NCI-H82 (cell line): Measurements from ENCODE around the gene ATF7IP2.
"Not testable (repeated sequence)": the region's sequence is repeated elsewhere in the genome, so short reads cannot be mapped to it uniquely, and the experiment has no call there.

ENCODE experiments used
- DNase-seq: peaks from one replicate; lab custom pipeline; 2025; lab: John Stamatoyannopoulos, UW

The ATF7IP2 gene

DNA sequence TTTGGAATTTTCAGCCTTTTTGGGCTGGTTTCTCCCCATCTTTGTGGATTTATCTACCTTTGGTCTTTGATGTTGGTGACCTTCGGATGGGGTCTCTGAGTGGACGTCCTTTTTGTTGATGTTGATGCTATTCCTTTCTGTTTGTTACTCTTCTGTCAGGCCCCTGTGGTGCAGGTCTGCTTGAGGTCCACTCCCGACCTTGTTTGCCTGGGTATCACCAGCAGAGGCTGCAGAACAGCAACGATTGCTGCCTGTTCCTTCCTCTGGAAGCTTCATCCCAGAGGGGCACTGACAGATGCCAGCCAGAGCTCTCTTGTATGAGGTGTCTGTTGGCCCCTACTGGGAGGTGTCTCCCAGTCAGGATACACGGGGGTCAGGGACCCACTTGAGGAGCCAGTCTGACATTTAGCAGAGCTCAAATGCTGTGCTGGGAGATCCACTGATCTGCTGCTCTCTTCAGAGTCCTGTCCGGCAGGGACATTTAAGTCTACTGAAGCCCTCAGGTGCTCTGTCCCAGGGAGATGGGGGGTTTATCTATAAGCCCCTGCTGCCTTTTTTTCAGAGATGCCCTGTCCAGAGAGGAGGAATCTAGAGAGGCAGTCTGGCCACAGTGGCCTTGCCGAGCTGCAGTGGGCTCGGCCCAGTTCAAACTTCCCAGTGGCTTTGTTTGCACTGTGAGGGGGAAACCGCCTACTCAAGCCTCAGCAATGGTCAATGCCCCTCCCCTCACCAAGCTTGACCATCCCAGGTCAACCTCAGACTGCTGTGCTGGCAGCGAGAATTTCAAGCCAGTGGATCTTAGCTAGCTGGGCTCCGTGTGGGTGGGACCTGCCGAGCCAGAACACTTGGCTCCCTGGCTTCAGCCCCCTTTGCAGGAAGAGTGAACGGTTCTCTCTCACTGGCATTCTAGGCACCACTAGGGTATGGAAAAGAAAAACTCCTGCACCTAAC lies 66.6 kb downstream of the ATF7IP2 start:
- not testable (repeated sequence) for DNase-seq

DNA sequence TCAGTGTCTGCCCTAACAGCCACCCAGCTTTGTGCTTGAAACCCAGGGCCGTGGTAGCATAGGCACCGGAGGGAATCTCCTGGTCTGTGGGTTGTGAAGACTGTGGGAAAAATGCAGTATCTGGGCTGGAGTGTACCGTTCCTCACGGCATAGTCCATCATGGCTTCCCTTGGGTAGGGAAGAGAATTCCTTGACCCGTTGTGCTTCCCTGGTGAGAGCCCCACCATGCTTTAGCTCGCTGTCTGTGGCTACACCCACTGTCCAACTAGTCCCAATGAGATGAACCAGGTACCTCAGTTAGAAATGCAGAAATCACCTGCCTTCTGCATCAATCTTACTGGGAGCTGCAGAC lies 67.3 kb downstream of the ATF7IP2 start:
- DNase-seq, result no peak

DNA sequence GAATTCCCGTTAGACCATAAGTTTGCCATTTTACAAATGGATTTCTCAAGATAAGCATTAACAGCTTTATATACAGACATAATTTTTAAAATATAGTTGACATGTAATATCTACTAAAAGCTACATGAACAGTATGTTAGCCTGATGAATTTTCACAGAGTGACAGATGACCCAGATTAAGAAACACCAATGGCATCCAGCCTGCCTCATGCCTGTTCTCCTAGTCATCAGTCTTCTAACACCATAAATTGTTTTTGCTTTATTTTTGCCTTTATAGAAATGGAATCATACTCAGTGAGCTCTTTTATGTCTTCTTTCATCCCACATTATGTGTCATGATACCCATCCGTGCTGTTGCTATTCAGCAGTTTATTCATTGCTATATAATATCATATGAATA lies 80.0 kb downstream of the ATF7IP2 start:
- DNase-seq, result no peak

DNA sequence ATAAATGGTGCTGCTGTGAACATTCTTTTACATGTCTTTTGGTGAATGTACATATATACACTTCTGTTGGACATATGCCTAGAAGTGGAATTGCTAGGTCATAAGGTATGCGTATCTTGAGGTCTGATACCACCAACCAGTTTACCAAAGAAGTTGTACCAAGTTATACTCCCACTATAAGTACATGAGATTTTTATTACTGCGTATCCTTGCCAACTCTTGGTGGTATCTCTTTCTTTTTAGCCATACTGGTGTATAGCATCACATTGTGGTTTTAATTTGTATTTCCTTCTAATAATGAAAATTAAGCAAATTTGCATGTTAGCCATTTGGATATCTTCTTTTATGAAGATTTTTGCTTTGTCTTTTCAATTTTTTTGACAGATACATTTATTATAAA lies 80.5 kb downstream of the ATF7IP2 start:
- DNase-seq, result no peak

DNA sequence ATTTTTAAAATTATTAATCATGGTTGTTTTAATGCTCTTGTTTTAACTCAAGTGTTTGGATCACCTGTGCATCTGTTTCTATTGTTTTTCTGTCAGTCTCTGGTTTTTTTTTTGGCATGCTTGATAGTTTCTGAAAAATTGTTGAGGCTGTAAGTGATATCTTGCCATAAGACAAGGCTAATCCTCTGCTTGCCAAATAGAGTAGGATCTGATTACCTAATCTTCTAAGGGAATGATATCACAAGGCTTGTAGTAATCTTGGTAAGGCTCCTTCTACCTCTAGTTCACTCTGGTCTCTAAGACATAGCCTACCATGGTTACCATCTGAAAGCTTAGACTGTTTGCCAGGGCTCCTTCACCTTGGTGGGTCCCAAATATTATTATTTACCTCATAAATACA lies 81.0 kb downstream of the ATF7IP2 start:
- peak; percentile 62 for DNase-seq

DNA sequence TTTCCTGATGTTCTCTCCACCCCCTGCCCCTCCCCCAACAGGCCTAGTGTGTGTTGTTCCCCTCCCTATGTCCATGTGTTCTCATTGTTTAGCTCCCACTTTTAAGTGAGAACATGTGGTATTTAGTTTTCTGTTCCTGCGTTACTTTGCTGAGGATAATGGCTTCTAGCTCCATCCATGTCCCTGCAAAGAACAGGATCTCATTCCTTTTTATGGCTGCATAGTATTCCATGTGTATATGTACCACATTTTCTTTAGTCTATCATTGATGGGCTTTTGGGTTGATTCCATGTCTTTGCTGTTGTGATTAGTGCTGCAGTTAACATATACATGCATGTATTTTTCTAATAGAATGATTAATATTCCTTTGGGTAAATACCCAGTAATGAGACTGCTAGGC lies 90.8 kb downstream of the ATF7IP2 start:
- DNase-seq, result not testable (repeated sequence)

DNA sequence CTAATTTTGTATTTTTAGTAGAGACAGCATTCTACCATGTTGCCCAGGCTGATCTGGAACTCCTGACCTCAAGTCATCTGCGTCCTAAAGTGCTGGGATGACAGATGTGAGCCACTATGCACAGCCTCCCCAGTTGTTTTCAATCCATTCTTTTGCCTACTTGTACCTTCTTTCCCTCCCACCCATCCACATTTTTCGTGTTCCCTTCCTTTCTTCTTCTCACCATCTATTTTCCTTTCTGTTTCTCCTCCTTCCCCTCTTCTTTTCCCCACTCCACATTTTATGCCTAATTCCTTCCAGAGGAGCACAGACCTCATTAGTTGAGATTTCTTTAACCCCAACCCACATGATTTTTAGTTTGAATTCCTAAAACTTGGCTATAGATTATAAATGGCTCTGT lies 94.3 kb downstream of the ATF7IP2 start:
- DNase-seq, result no peak

DNA sequence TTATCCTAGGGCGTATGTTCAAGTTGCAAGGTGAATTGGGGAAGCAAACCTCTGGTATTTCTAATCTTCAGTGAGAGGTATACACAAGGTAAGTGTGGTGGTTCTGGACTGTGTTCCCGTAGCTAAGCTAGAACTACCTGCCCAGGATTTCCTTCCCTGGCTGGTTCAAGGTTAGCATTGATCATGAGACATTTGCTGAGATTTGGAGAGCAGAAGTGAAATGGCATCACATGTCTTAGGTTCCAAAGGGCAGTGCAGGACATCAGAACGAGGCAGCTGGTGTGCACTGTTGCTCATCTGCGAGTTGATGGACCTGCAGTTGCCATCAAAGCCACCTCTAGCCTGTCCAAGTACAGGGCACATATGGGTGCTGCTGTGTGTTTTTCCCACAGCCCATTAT lies 99.3 kb downstream of the ATF7IP2 start:
- no peak for DNase-seq

DNA sequence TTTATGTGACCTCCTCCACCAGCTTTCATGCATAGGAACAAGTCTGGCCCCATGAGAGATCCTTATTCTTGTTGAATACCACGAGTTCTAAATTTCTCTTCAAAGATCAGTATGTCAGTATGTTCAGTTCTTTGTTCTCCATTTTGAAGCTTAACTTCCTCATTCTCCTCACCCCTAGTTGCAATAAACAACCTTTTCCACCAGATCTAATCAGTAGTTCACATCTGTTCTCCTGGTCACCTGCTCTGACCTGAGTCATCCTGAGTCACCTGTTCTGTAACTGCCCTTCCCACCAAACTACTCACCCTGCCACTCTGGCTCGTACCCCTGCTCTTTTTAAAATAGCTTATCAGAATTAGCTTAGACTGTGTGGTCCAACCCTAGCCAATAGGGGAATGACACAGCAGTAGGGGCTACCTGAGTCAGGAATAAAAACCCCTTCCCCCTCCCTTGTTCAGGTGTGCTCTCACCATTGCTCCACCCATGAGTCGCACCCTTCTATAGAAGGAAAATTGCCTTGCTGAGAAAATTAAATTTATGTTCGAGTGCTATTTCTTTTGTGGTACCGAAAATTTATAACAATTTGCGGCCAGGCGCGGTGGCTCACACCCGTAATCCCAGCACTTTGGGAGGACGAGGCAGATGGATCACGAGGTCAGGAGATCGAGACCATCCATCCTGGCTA lies 100.0 kb downstream of the ATF7IP2 start:
- no peak for DNase-seq

DNA sequence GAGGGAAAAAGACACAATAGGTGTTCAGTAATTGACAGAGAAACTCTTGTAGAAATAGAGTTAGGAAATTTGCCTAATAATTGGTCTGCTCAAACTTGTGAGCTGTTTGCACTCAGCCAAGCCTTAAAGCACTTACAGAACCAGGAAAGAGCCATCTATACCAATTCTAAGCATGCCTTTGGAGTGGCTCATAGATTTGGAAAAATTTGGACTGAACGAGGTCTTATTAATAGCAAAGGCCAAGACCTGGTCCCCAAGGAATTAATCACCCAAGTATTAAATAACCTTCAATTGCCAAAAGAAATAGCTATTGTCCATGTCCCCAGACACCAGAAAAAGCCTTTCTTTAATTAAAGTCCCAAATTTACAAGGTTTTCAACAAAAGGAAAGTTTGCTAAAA lies 104.3 kb downstream of the ATF7IP2 start:
- no peak for DNase-seq

DNA sequence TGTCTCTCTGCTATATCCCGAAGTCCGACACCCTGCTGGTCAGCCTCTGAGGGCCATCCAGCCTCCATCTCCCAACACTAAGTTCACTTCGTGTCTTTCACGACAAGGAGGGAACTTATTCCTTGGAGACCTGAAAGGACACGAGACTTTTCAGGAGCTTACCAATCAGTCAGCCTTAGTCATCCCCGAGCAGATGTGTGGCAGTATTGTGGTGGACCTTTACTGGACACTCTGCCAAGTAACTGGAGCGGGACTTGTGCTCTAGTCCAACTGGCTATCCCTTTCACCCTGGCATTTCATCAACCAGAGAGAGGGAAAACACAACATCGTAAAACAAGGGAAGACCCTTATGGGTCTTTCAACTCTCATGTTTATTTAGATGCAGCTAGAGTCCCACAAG lies 107.4 kb downstream of the ATF7IP2 start:
- no peak for DNase-seq

DNA sequence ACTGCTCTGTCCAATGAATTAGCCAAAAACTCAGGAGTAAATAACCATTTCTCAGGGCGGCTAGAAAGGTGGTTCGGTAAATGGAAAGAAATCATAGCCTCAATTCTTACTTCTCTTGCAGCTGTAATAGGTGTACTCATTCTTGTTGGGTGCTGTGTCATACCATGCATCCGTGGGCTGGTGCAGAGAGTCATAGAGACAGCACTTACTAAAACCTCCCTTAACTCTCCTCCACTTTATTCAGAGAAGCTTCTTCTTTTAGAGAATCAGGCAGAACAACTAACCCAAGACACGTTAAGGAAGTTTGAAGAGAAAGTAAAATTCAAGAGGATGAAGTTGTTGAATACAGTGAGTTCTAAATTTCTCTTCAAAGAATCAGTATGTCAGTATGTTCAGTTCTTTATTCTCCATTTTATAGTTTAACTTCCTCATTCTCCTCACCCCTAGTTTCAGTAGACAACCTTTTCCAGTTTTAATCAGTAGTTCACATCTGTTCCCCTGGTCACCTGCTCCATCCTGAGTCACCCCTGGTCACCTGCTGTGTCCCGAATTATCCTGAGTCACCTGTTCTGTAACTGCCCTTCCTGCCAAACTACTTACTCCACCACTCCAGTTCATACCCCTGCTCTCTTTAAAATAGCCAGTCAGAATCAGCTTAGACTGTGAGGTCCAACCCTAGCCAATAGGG lies 108.6 kb downstream of the ATF7IP2 start:
- no peak for DNase-seq

DNA sequence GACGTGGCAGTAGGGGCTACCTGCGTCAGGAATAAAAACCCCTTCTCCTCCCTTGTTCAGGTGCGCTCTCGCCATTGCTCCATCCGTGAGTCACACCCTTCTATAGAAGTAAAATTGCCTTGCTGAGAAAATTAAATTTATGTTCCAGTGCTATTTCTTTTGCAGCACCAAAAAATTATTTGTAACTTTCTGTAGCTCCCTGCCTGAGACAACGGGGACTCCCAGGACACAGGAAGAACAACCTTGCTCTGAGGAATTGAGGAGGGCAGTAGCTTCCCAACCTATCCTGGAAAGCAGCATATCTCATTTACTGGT lies 109.1 kb downstream of the ATF7IP2 start:
- DNase-seq, result no peak

DNA sequence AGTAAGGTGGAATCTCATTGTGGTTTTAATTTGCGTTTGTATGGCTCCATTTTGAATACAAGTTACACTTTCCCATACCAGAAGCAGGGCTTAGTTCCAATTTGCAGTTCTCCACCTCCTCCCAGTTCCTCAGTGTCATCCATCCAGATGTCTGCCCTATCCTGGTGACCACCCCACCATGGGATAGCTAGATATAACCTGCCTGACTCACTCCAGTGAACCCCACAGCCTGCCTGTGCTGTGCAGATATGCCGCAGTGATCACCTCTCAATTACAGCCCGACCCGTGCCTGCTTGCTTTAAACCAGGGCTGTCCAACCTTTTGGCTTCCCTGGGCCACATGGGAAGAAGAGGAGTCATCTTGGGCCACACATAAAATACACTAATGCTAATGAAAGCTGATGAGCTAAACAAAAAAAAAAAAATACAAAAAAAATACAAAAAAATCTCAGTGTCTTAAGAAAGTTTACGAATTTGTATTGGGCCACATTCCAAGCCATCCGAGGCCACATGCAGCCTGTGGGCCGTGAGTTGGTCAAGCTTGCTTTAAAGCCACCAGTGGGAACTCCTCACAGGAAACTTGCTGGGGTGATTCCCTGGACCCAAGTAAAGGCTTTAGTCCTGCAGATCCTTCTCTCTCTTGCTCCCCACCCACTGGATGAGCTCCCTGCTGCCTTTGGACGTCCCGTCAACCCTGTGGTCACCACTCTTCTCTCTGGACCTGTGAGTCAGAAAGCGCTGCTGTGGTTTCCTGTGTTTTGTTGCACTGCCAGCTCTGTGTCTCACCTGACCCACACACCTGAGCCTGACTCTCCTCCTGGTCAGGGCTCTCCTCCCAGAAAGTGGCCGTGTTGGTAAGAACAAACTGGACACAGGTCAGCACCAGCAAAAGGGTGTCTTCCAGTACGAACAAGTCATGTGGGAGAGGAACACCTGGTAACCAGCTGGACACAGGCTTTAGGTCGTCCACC lies 111.6 kb downstream of the ATF7IP2 start:
- no peak for DNase-seq

DNA sequence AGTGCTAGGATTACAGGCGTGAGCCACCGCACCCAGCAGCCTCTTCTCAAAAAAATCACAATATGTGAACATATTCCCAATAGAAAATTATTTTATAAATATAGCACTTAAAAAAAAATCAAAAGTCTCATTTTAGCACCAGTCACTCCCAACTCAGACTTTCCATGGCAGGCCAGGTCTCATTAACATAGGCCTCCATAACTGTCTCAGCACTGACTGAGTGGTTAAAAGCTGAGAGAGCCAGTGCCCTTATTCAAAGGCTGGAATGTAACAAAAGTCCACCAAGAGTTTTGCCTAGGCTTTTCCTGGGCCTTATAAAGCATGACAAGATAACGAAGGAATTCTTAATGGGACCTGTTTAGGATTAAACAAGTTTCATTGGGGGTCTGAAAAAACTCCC lies 114.7 kb downstream of the ATF7IP2 start:
- DNase-seq, result no peak

DNA sequence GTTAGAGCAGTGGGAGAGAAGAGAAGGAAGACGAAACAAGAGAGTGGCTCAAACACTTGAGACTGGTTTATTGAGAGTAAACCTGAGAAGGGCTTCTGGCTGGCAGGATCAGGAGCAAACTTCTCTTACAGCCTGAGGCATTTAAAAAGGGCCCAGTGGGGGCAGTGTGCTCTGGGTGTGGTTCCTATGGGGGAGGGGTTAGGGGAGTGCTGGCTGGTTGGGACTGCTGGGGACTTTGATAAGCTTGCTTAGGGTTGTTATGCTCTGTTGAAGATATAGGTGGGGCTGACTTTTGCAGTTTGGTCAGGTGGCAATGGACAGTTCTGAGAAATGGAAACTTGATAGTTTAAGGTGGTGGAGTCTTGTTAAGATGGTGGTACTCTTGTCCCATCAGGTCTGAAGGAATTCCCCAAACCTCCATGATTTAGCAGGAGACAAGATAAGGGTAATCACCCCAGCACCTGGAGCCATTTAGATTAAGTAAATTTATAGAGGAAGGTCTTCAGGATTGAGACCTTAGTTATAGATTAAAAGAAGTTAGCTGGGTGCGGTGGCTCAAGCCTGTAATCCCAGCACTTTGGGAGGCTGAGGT lies 115.3 kb downstream of the ATF7IP2 start:
- DNase-seq, result peak; percentile 39

DNA sequence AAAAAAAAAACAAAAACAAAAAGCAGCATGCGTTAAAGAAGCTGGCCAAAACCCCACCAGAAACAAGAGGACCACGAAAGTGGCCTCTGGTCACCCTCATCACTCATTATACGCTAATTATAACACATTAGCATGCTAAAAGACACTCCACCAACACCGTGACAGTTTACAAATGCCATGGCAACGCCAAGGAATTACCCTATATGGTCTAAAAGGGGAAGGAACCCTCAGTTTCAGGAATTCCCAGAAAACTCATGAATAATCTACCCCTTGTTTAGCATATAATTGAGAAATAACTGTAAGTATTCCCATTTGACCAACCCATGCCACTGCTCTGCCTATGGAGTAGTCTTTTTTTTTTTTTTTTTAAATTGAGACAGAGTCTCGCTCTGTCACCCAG lies 116.9 kb downstream of the ATF7IP2 start:
- no peak for DNase-seq

DNA sequence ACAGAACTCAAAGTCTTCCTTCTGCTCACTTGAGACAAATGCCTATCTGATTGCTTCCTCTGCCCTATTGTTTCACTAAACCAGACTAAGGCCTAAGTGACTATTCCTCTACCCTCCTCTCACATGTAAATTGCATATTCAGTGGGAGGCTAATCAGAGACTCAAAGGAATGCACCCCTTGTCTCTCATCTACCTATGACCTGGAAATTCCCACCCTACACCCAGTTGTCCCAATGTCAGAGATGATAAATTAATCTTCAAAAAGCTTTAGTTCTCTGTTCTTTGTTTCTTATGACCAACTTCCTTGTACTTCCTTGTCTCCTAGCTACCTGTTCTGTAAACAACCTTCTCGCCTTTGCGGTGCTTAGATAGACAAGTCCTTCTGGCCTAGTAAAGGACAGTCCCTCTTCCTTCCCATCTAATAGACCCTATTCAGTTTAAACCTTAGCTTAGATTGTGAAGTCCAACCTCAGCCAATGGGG lies 118.6 kb downstream of the ATF7IP2 start:
- no peak for DNase-seq

DNA sequence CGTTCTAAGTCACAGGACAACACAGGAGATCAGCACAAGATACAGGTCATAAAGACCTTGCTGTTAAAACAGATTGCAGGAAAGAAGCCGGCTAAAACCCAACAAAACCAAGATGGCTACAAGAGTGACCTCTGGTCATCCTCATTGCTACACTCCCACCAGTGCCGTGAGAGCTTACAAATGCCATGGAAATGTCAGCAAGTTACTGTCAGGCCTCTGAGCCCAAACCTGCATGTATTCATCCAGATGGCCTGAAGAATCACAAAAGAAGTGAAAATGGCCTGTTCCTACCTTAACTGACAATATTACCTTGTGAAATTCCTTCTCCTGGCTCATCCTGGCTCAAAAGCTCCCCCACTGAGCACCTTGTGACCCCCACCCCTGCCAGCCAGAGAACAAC lies 119.4 kb downstream of the ATF7IP2 start:
- DNase-seq, result not testable (repeated sequence)

DNA sequence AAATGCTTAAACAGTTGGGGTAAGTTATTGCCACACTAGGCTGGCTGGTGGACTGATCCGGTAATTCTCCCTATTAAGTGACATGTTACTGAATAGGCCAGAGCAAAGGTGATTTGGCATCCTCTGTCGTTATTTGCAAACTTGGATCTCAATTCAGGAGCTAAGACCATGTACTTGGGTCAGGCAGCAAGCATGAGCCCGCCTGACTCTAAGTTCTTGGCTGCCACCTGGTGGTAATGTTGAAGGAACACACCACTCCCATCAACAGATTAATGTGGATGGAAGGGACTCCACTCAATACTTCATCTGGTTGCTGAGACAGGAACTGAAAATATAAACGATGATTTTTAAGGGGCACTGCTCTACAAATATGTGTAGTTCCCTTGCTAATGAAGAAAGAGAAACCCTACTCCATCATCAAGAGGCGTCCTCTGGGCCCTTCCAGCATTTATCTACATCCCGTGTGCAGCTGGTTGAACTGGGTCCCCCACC lies 123.7 kb downstream of the ATF7IP2 start:
- DNase-seq, result peak; percentile 93

DNA sequence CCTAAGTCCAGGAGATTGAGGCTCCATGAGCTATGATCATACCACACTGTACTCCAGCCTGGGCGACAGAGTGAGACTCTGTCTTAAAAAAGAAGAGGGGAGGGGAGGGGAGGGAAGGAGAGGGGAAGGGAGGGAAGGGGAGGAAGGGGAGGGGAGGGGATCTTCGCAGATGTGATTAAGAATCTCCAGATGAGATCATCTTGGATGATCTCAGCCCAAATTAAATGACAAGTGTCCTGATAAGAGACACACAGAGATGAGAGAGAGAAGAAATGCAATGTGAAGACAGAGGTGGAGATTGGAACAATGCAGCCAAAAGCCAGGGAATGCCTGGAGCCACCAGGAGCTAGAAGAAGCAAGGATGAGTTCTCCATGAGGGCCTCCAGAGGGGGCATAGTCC lies 124.4 kb downstream of the ATF7IP2 start:
- no peak for DNase-seq
